Epithelial cell of proximal tubule (primary cell): ENCODE measurements around the gene TRAM2. TPM values are rescaled to one million over a fixed set of nuclear protein-coding genes. Genes with fewer than 3 reads are reported as not detected.
A peak's percentile ranks its signal among the peaks of the same experiment; 100 is the strongest.

Experiments used
- DNase-seq: peaks from one replicate; pipeline ENCODE4 v3.0.0-alpha.2; 2011; ENCODE audit warnings: low read depth
- H3K4me3 ChIP-seq: 2 replicates; pipeline ENCODE4 v1.5.1; 2011; ENCODE audit warnings: low read depth, mild to moderate bottlenecking, low read length
- CTCF ChIP-seq: conservative IDR thresholded peaks from 2 replicates; pipeline ENCODE4 v1.5.1; 2012; ENCODE audit warnings: low read depth, mild to moderate bottlenecking, low read length
- total RNA-seq: library from RNA; depleted of rRNA; stranded (reverse); fragments of >200 nt; gene quantifications from 2 replicates; pipeline ENCODE4 v1.2.3, GENCODE V29; 2015

Gene TRAM2
- total RNA-seq, 1 donor from 2014 or later, result 16.3 TPM

GRCh38 chr6:52603000-52603795 is 26.3 kb upstream of the TRAM2 start:
- no peak for DNase-seq
- no peak overlapping the region for H3K4me3 ChIP-seq
- TF ChIP-seq CTCF, result no peak

GRCh38 chr6:52598824-52599190 is 21.9 kb upstream of the TRAM2 start:
- no peak for DNase-seq
- TF ChIP-seq CTCF, result no peak
- no peak overlapping the region for H3K4me3 ChIP-seq

- peak overlapping the region; percentile 19 for H3K4me3 ChIP-seq
- peak; percentile 86 for TF ChIP-seq CTCF
- DNase-seq, result no peak
Measured at GRCh38 chr6:52598123-52598823, 21.4 kb upstream of the TRAM2 start.

GRCh38 chr6:52597738-52598122 is 20.9 kb upstream of the TRAM2 start:
- no peak for TF ChIP-seq CTCF
- H3K4me3 ChIP-seq, result peak overlapping the region; percentile 19
- DNase-seq, result no peak

GRCh38 chr6:52596371-52597028 is 19.6 kb upstream of the TRAM2 start:
- H3K4me3 ChIP-seq, result no peak overlapping the region
- no peak for DNase-seq
- TF ChIP-seq CTCF, result no peak

DNA sequence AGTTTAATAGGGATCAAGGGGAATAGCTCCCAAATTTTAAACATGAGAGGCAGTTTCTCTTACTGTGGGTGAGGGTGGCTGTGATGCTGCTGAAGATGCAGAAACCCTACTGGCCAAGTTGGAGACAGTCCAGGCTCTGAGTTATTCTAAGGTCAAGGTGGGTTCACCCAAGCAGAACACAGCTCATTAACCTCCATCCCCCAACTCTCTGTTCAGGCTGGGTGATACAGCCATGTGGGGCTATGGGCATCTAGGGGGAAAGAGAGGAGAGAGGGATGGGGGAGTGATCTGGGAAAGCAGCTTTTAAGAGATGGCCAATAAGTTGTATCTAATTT is 18.9 kb upstream of the TRAM2 start:
- H3K4me3 ChIP-seq, result peak overlapping the region; percentile 21
- TF ChIP-seq CTCF, result peak; percentile 17

More for the DNA sequence above, 18.9 kb upstream of the TRAM2 start:
- DNase-seq, result no peak
